ENCODE results near the gene TRMT112. TPM values are rescaled to one million over a fixed set of nuclear protein-coding genes. Genes with fewer than 3 reads are reported as not detected.

The TRMT112 gene
- total and polyA plus RNA-seq, 2 of the 8 experiments (the other 6 are each of a cell fraction or from before 2014, with no cell fraction given), result 300 to 650 TPM

- no peak overlapping the region for H3K14ac ChIP-seq (ENCODE audit: insufficient read length)
- H2BK15ac ChIP-seq (ENCODE audit: low read length), result peak overlapping the region; percentile 98; the same call in 1 of the 2 replicates
- H3K27me3 ChIP-seq (replicated peaks in 1 of 4; ENCODE audit: control insufficient read depth in 3 of 4, extremely low read depth in 1 of 4, insufficient read depth in 3 of 4, low read length in 3 of 4), result peaks cover 0 to 2% (median 0%) of the 10 kb centered on the region in 4 experiments; a peak in 1 of 7 replicates
- peak overlapping the region; percentile 54 for H4K8ac ChIP-seq (ENCODE audit: extremely low read depth, insufficient read depth, low read length)
- no peak overlapping the region for H3K4ac ChIP-seq (replicated peaks; ENCODE audit: insufficient read length, low read depth, low read length)
- H3K9ac ChIP-seq (replicated peaks in 1 of 4; ENCODE audit: extremely low read depth in 1 of 4, low read depth in 3 of 4, low read length in 3 of 4), result no peak overlapping the region; a peak in 3 of 7 replicates
- FAIRE-seq (no peak), DNase-seq (ENCODE audit: low read depth in 1 of 2, low spot score in 2 of 2) (peak; percentile 86 to 99)
- H2AFZ ChIP-seq (ENCODE audit: low read length), result no peak overlapping the region; the same call in 1 of the 2 replicates
- H3K4me1 ChIP-seq (replicated peaks in 1 of 4; ENCODE audit: control insufficient read depth in 3 of 4, insufficient read depth in 4 of 4, low read length in 3 of 4), result peaks cover 0 to 23% (median 17%) of the 10 kb centered on the region in 4 experiments; a peak in 6 of 7 replicates
- no peak overlapping the region for H2BK20ac ChIP-seq (ENCODE audit: low read length)
- H3K56ac ChIP-seq (replicated peaks; ENCODE audit: insufficient read length, low read depth, low read length), result peak overlapping the region; percentile 36
- H3K4me2 ChIP-seq (ENCODE audit: insufficient read depth in 1 of 2, low read depth in 2 of 2, low read length in 2 of 2), result peak overlapping the region; percentile 71 to 78
- peaks cover 0 to 2% of the 10 kb centered on the region in 2 experiments for H4K20me1 ChIP-seq (replicated peaks in 1 of 2; ENCODE audit: control insufficient read depth in 1 of 2, insufficient read depth in 2 of 2, low read length in 2 of 2)
- H3K23me2 ChIP-seq (ENCODE audit: low read depth, low read length), result peaks cover 11% of the 10 kb centered on the region; the same call in 1 of the 2 replicates
- 28% methylated on average over 43 of the region's 55 CpGs; no CpG with 5 or more reads in 1 of the 2 experiments for WGBS, 2 experiments (ENCODE audit: extremely low coverage in 1 of 2, insufficient coverage in 1 of 2, insufficient read length in 1 of 2, insufficient replicate concordance in 2 of 2, low coverage in 1 of 2, low lambda C conversion rate in 2 of 2, missing lambda C conversion rate in 1 of 2)
- H3K23ac ChIP-seq (ENCODE audit: insufficient read length), result no peak overlapping the region
- H3K79me1 ChIP-seq (ENCODE audit: low read depth, low read length), result no peaks in the 10 kb centered on the region
- ChIA-PET CTCF (ENCODE audit: partially characterized antibody) (interaction anchor here (0.7 to 37.6 kb wide), 18 partner anchors 5 to 362 kb away, joined by 3 to 614 read pairs (median 4); partner anchors contain the start of genes BAD, CATSPERZ, CCDC88B and ESRRA), POLR2A (ENCODE audit: partially characterized antibody) (interaction anchor here (0.6 to 6.1 kb wide), 12 partner anchors 8 to 156 kb away, joined by 3 to 38 read pairs (median 5); partner anchors contain the start of genes BAD, ESRRA, PRDX5 and STIP1)
- H2BK12ac ChIP-seq (ENCODE audit: low read depth, low read length), result 0 out of 2 replicates have a peak overlapping the region, but pooled peaks have one; percentile 60
- H3K27ac ChIP-seq (ENCODE audit: low read depth, low read length), result no peak overlapping the region
- peak overlapping the region; percentile 87 for H3K18ac ChIP-seq (ENCODE audit: extremely low read depth, low read length)
- peak overlapping the region; percentile 58 for H4K91ac ChIP-seq (replicated peaks; ENCODE audit: insufficient read length, low read length)
- peak overlapping the region; percentile 76 for H4K5ac ChIP-seq (ENCODE audit: insufficient read length, low read depth, low read length)
- peak overlapping the region; percentile 25 to 69 (median 34); a peak in 7 of 8 replicates for H3K4me3 ChIP-seq (ENCODE audit: extremely low read depth in 1 of 4, insufficient read depth in 2 of 4, low read depth in 3 of 4, low read length in 4 of 4)
- no peaks in the 10 kb centered on the region for H3K79me2 ChIP-seq (ENCODE audit: control insufficient read depth in 1 of 2, insufficient read depth in 2 of 2, low read length in 2 of 2)
- H2BK120ac ChIP-seq (replicated peaks; ENCODE audit: low read depth, low read length), result no peak overlapping the region
- peak overlapping the region; percentile 60; the same call in 1 of the 2 replicates for H2BK5ac ChIP-seq (ENCODE audit: low read depth, low read length)
- H2AK5ac ChIP-seq (ENCODE audit: low read depth, low read length), result no peak overlapping the region
- no peaks in the 10 kb centered on the region for H3K9me3 ChIP-seq (ENCODE audit: insufficient read depth in 2 of 2, low read depth in 1 of 2, low read length in 1 of 2)
- no peaks in the 10 kb centered on the region for H3K36me3 ChIP-seq (ENCODE audit: control insufficient read depth in 2 of 4, insufficient read depth in 4 of 4, low read length in 3 of 4)
- TF ChIP-seq TCF12 (IDR thresholded peaks at IDR 0.05; ENCODE audit: low read depth, low read length) (no peak), CEBPB (IDR thresholded peaks at IDR 0.05; ENCODE audit: low read depth, low read length) (no peak), GTF2F1 (IDR thresholded peaks at IDR 0.05; ENCODE audit: borderline replicate concordance, low read depth, low read length) (no peak), JUN (IDR thresholded peaks at IDR 0.05; ENCODE audit: low read depth, low read length) (no peak), BRCA1 (IDR thresholded peaks at IDR 0.05; ENCODE audit: low read depth, low read length) (no peak), TAF7 (optimal IDR thresholded peaks at IDR 0.05; ENCODE audit: borderline replicate concordance, low read depth, low read length) (peak; percentile 63), BCL11A (IDR thresholded peaks at IDR 0.05; ENCODE audit: low read depth in 2 of 2, low read length in 2 of 2) (no peak), BACH1 (IDR thresholded peaks at IDR 0.05; ENCODE audit: low read length) (peak; percentile 28; the same call in 1 of the 2 replicates), TAF1 (IDR thresholded peaks at IDR 0.05; ENCODE audit: low read depth, low read length) (no peak), HDAC2 (IDR thresholded peaks at IDR 0.05; ENCODE audit: borderline replicate concordance in 1 of 2, low read depth in 2 of 2, low read length in 2 of 2) (no peak), EGR1 (IDR thresholded peaks at IDR 0.05; ENCODE audit: borderline replicate concordance, low read depth, low read length) (no peak)
Observed at GRCh38 chr11:64341851-64342791, 24.8 kb upstream of the TRMT112 start.
